Measurements from ENCODE around the gene XXYLT1.

DNA sequence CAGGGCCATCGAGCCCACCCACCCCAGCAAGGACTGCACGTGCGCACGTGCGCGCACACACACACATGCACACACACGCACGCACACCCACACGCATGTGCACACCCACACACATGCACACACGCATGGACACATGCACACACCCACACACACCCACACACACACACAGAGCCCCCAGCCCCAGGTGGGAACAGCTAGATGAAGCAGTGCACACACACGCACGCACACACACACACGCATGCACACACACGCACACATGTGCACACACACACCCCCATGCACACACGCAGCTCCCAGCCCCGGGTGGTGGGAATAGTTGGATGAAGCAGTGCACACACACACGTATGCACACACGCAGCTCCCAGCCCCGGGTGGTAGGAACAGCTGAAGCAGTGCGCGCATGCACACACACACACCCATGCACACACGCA is 158.6 kb downstream of the XXYLT1 start:
- TF ChIP-seq, protein P1, sequence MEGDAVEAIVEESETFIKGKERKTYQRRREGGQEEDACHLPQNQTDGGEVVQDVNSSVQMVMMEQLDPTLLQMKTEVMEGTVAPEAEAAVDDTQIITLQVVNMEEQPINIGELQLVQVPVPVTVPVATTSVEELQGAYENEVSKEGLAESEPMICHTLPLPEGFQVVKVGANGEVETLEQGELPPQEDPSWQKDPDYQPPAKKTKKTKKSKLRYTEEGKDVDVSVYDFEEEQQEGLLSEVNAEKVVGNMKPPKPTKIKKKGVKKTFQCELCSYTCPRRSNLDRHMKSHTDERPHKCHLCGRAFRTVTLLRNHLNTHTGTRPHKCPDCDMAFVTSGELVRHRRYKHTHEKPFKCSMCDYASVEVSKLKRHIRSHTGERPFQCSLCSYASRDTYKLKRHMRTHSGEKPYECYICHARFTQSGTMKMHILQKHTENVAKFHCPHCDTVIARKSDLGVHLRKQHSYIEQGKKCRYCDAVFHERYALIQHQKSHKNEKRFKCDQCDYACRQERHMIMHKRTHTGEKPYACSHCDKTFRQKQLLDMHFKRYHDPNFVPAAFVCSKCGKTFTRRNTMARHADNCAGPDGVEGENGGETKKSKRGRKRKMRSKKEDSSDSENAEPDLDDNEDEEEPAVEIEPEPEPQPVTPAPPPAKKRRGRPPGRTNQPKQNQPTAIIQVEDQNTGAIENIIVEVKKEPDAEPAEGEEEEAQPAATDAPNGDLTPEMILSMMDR (IDR thresholded peaks at IDR 0.05; ENCODE audit: low read length) = no peak
- TF ChIP-seq EZH2 (IDR thresholded peaks at IDR 0.05; ENCODE audit: borderline replicate concordance, low read length) = no peak
